Large intestine (tissue), 3 donors: Measurements from ENCODE around the gene GRID1. TPM values are rescaled to one million over a fixed set of nuclear protein-coding genes. Genes with fewer than 3 reads are reported as not detected.

Experiments
- DNase-seq, 2 donors: peaks; one replicate each; pipeline versions ENCODE4 v3.0.0 to v3.0.0-alpha.2; 2013
- H3K27ac ChIP-seq: one replicate; pipeline ENCODE4 v1.5.1; 2013; ENCODE audit warnings: low read length
- H3K27me3 ChIP-seq: 2 replicates; pipeline ENCODE4 v1.6.1; 2013; ENCODE audit warnings: low read length; ENCODE audit not compliant: control insufficient read depth, insufficient read depth
- H3K36me3 ChIP-seq: 2 replicates; pipeline ENCODE4 v1.6.1; 2013; ENCODE audit warnings: low read length; ENCODE audit not compliant: control insufficient read depth, insufficient read depth
- H3K4me1 ChIP-seq: one replicate; pipeline ENCODE4 v1.6.1; 2013; ENCODE audit warnings: low read length; ENCODE audit not compliant: control insufficient read depth, insufficient read depth
- H3K4me3 ChIP-seq: one replicate; pipeline ENCODE4 v1.5.1; 2013; ENCODE audit warnings: low read length
- H3K9me3 ChIP-seq: one replicate; pipeline ENCODE4 v1.6.1; 2013; ENCODE audit warnings: mild to moderate bottlenecking, low read depth, low read length, moderate library complexity; ENCODE audit not compliant: control insufficient read depth
- WGBS: methylation state at CpG from one replicate; pipeline ENCODE4 v1.1.5; 2013; ENCODE audit warnings: low lambda C conversion rate; ENCODE audit not compliant: insufficient coverage; 5-methylcytosine and 5-hydroxymethylcytosine counted together
- polyA plus RNA-seq: library from polyadenylated mRNA; unstranded; fragments of 120-200 nt; gene quantifications from one replicate; pipeline ENCODE4 v1.2.1, GENCODE V29; 2013

Gene GRID1
- polyA plus RNA-seq, 1 donor = 1.7 TPM

GRCh38 chr10:86055928-86056327 lies 310.7 kb downstream of the GRID1 start:
- Histone ChIP-seq H3K9me3 (no peaks in the 10 kb centered on the region), H3K27me3 (no peaks in the 10 kb centered on the region), H3K27ac (no peak overlapping the region), H3K36me3 (no peaks in the 10 kb centered on the region), H3K4me1 (no peaks in the 10 kb centered on the region), H3K4me3 (no peak overlapping the region)
- WGBS = no CpG with 5 or more reads among the region's 1 CpG
- DNase-seq = no peak

- no CpG with 5 or more reads among the region's 2 CpGs for WGBS
- no peak overlapping the region for H3K4me3 ChIP-seq
- H3K27me3 ChIP-seq = no peaks in the 10 kb centered on the region
- H3K9me3 ChIP-seq = no peaks in the 10 kb centered on the region
- no peak overlapping the region for H3K27ac ChIP-seq
- no peak for DNase-seq
- H3K36me3 ChIP-seq = no peaks in the 10 kb centered on the region
- H3K4me1 ChIP-seq = no peaks in the 10 kb centered on the region
These were observed 312.9 kb downstream of the GRID1 start for GRCh38 chr10:86053675-86054074.

GRCh38 chr10:86051586-86051985 lies 315.0 kb downstream of the GRID1 start:
- Histone ChIP-seq H3K36me3 (no peaks in the 10 kb centered on the region), H3K27me3 (no peaks in the 10 kb centered on the region), H3K9me3 (no peaks in the 10 kb centered on the region), H3K27ac (no peak overlapping the region), H3K4me1 (no peaks in the 10 kb centered on the region), H3K4me3 (no peak overlapping the region)
- WGBS = 100% methylated on average over 3 of the region's 3 CpGs
- no peak for DNase-seq

GRCh38 chr10:86049442-86049841 lies 317.2 kb downstream of the GRID1 start:
- Histone ChIP-seq H3K36me3 (no peaks in the 10 kb centered on the region), H3K27ac (no peak overlapping the region), H3K4me1 (no peaks in the 10 kb centered on the region), H3K9me3 (no peaks in the 10 kb centered on the region), H3K27me3 (no peaks in the 10 kb centered on the region), H3K4me3 (no peak overlapping the region)
- no peak for DNase-seq
- no CpG with 5 or more reads among the region's 4 CpGs for WGBS

- no peaks in the 10 kb centered on the region for H3K9me3 ChIP-seq
- no peak overlapping the region for H3K27ac ChIP-seq
- no peaks in the 10 kb centered on the region for H3K4me1 ChIP-seq
- DNase-seq = no peak
- WGBS = no CpG with 5 or more reads among the region's 2 CpGs
- no peak overlapping the region for H3K4me3 ChIP-seq
- no peaks in the 10 kb centered on the region for H3K36me3 ChIP-seq
- H3K27me3 ChIP-seq = no peaks in the 10 kb centered on the region
These were observed 317.6 kb downstream of the GRID1 start for GRCh38 chr10:86048973-86049372.

GRCh38 chr10:86048571-86048970 lies 318.0 kb downstream of the GRID1 start:
- H3K4me1 ChIP-seq = no peaks in the 10 kb centered on the region

GRCh38 chr10:86047588-86047987 lies 319.0 kb downstream of the GRID1 start:
- Histone ChIP-seq H3K27me3 (no peaks in the 10 kb centered on the region), H3K27ac (no peak overlapping the region), H3K36me3 (no peaks in the 10 kb centered on the region), H3K4me3 (no peak overlapping the region), H3K4me1 (no peaks in the 10 kb centered on the region), H3K9me3 (no peaks in the 10 kb centered on the region)
- no CpG with 5 or more reads among the region's 7 CpGs for WGBS
- no peak for DNase-seq

More at GRCh38 chr10:86048571-86048970, 318.0 kb downstream of the GRID1 start:
- Histone ChIP-seq H3K27ac (no peak overlapping the region), H3K9me3 (no peaks in the 10 kb centered on the region), H3K27me3 (no peaks in the 10 kb centered on the region), H3K36me3 (no peaks in the 10 kb centered on the region), H3K4me3 (no peak overlapping the region)
- DNase-seq = no peak

- Histone ChIP-seq H3K4me3 (no peak overlapping the region), H3K9me3 (no peaks in the 10 kb centered on the region), H3K4me1 (no peaks in the 10 kb centered on the region), H3K27me3 (no peaks in the 10 kb centered on the region), H3K36me3 (no peaks in the 10 kb centered on the region), H3K27ac (no peak overlapping the region)
- no CpG with 5 or more reads among the region's 2 CpGs for WGBS
- DNase-seq = no peak
These were observed 319.6 kb downstream of the GRID1 start for GRCh38 chr10:86046845-86047460.

GRCh38 chr10:86045896-86046295 lies 320.7 kb downstream of the GRID1 start:
- no peaks in the 10 kb centered on the region for H3K27me3 ChIP-seq
- no peak for DNase-seq
- WGBS = no CpG with 5 or more reads among the region's 5 CpGs

GRCh38 chr10:86044029-86044428 lies 322.6 kb downstream of the GRID1 start:
- no peaks in the 10 kb centered on the region for H3K36me3 ChIP-seq
- H3K4me3 ChIP-seq = no peak overlapping the region
- no peaks in the 10 kb centered on the region for H3K4me1 ChIP-seq
- no peak overlapping the region for H3K27ac ChIP-seq
- no CpG with 5 or more reads among the region's 2 CpGs for WGBS
- no peaks in the 10 kb centered on the region for H3K9me3 ChIP-seq
- H3K27me3 ChIP-seq = no peaks in the 10 kb centered on the region
- DNase-seq = no peak

More at GRCh38 chr10:86045896-86046295, 320.7 kb downstream of the GRID1 start:
- Histone ChIP-seq H3K4me1 (no peaks in the 10 kb centered on the region), H3K36me3 (no peaks in the 10 kb centered on the region), H3K4me3 (no peak overlapping the region), H3K9me3 (no peaks in the 10 kb centered on the region), H3K27ac (no peak overlapping the region)

- Histone ChIP-seq H3K27me3 (no peaks in the 10 kb centered on the region), H3K27ac (no peak overlapping the region), H3K4me1 (no peaks in the 10 kb centered on the region), H3K4me3 (no peak overlapping the region), H3K36me3 (no peaks in the 10 kb centered on the region), H3K9me3 (no peaks in the 10 kb centered on the region)
- WGBS = no CpG with 5 or more reads among the region's 3 CpGs
- DNase-seq = no peak
These were observed 323.4 kb downstream of the GRID1 start for GRCh38 chr10:86043236-86043635.
